Measurements from ENCODE around the gene ANTXR1. TPM values are rescaled to one million over a fixed set of nuclear protein-coding genes. Genes with fewer than 3 reads are reported as not detected.

Gene ANTXR1
- total and polyA plus RNA-seq, 2 donors (not counting 3 experiments of a cell fraction or from before 2014, with no cell fraction given), result 4.2 to 17.3 TPM

- no peak for FAIRE-seq
- CTCF ChIA-PET, result no interaction called here
Measured at GRCh38 chr2:69077252-69077950, 64.4 kb downstream of the ANTXR1 start.

More at GRCh38 chr2:69077252-69077950, 64.4 kb downstream of the ANTXR1 start:
- intact Hi-C loops (cut with micrococcal nuclease), result no loop called here
- Histone ChIP-seq H3K4me1 (ENCODE audit: control insufficient read depth, extremely low read depth, insufficient read depth, low read length) (peaks cover 7% of the 10 kb centered on the region), H3K27ac (ENCODE audit: insufficient read depth, low read depth, low read length) (no peak overlapping the region), H3K79me2 (ENCODE audit: control insufficient read depth, insufficient read depth, low read length) (no peaks in the 10 kb centered on the region), H3K4me3 (replicated peaks in 1 of 3; ENCODE audit: insufficient read depth in 1 of 3, low read depth in 1 of 3, low read length in 3 of 3) (no peak overlapping the region), H2AFZ (ENCODE audit: low read depth, low read length) (no peak overlapping the region), H3K4me2 (ENCODE audit: insufficient read depth, low read length) (no peak overlapping the region), H3K9me1 (replicated peaks; ENCODE audit: control insufficient read depth, extremely low read depth, insufficient read depth, low read length) (no peaks in the 10 kb centered on the region), H4K20me1 (replicated peaks; ENCODE audit: control insufficient read depth, extremely low read depth, insufficient read depth, low read length) (no peaks in the 10 kb centered on the region), H3K36me3 (ENCODE audit: control insufficient read depth in 2 of 2, extremely low read depth in 1 of 2, insufficient read depth in 2 of 2, low read length in 2 of 2) (no peaks in the 10 kb centered on the region), H3K27me3 (ENCODE audit: control insufficient read depth in 2 of 2, insufficient read depth in 2 of 2, low read length in 2 of 2) (no peaks in the 10 kb centered on the region), H3K9ac (replicated peaks; ENCODE audit: extremely low read depth, insufficient read depth, low read length) (no peak overlapping the region), H3K9me3 (replicated peaks; ENCODE audit: control insufficient read depth, insufficient read depth, low read length) (no peaks in the 10 kb centered on the region)
- no peak for DNase-seq (ENCODE audit: low read depth, low spot score)
- dilution Hi-C loops (cut with MboI; ENCODE audit: extremely low pct_ligation_motif_present, low sequenced_read_pairs), result no loop called here
- TF ChIP-seq GATA2 (IDR thresholded peaks at IDR 0.05; ENCODE audit: insufficient read depth, insufficient read length, low read depth, low read length) (no peak), MYC (IDR thresholded peaks at IDR 0.05; ENCODE audit: low read depth, low read length) (no peak), FOS (IDR thresholded peaks at IDR 0.05; ENCODE audit: borderline replicate concordance, insufficient read depth, low read length) (no peak), POLR2A (IDR thresholded peaks at IDR 0.05; ENCODE audit: low read depth, low read length) (no peak), JUN (IDR thresholded peaks at IDR 0.05; ENCODE audit: borderline replicate concordance, insufficient read depth, insufficient read length, low read depth) (no peak)
- TF ChIP-seq, protein P1, sequence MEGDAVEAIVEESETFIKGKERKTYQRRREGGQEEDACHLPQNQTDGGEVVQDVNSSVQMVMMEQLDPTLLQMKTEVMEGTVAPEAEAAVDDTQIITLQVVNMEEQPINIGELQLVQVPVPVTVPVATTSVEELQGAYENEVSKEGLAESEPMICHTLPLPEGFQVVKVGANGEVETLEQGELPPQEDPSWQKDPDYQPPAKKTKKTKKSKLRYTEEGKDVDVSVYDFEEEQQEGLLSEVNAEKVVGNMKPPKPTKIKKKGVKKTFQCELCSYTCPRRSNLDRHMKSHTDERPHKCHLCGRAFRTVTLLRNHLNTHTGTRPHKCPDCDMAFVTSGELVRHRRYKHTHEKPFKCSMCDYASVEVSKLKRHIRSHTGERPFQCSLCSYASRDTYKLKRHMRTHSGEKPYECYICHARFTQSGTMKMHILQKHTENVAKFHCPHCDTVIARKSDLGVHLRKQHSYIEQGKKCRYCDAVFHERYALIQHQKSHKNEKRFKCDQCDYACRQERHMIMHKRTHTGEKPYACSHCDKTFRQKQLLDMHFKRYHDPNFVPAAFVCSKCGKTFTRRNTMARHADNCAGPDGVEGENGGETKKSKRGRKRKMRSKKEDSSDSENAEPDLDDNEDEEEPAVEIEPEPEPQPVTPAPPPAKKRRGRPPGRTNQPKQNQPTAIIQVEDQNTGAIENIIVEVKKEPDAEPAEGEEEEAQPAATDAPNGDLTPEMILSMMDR (IDR thresholded peaks at IDR 0.05; ENCODE audit: extremely low read depth in 1 of 2, insufficient read depth in 1 of 2, low read depth in 1 of 2, low read length in 2 of 2), result no peak
- BruUV-seq (replicated peaks), result no TSS peak
- POLR2A ChIA-PET, result no interaction called here
